ENCODE measurements around the gene ZNF230. TPM values are rescaled to one million over a fixed set of nuclear protein-coding genes. Genes with fewer than 3 reads are reported as not detected.
A peak's percentile ranks its signal among the peaks of the same experiment; 100 is the strongest.

Gene ZNF230
- total RNA-seq, result 7.2 TPM

GRCh38 chr19:44002566-44003460 lies at the start of gene ZNF230:
ZNF230 (plus strand) TSS chr19:44002957; CDS start chr19:44007079, 4,122 bp downstream.
- ATAC-seq (peak; percentile 100), DNase-seq (ENCODE audit: low spot score) (peak; percentile 93)
- intact Hi-C loops (cut with DNase I), result no loop called here

DNA sequence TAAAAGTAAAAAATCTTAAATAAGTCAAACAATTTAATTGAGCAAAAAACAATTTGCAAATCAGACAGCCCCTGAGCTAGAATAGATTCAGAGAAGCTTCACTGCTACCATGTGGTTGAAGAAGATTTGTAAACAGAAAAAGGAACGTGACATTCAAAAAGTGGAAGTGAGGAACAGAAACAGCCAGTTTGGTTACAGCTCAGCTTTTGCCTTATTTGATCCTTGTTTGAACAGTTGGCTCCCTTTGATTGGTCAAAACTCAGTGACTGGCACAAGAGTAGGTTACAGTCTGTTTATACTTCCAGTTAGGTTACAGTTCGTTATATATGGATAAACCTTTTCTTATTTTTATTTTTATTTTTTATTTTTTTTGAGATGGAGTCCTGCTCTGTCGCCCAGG lies 45.9 kb upstream of the ZNF230 start:
- intact Hi-C loops (cut with DNase I), result no loop called here
- DNase-seq (ENCODE audit: low spot score) (no peak), ATAC-seq (no peak)

GRCh38 chr19:43957891-43958290 lies 44.9 kb upstream of the ZNF230 start:
- DNase-seq (ENCODE audit: low spot score) (no peak), ATAC-seq (no peak)
- intact Hi-C loops (cut with DNase I), result no loop called here

DNA sequence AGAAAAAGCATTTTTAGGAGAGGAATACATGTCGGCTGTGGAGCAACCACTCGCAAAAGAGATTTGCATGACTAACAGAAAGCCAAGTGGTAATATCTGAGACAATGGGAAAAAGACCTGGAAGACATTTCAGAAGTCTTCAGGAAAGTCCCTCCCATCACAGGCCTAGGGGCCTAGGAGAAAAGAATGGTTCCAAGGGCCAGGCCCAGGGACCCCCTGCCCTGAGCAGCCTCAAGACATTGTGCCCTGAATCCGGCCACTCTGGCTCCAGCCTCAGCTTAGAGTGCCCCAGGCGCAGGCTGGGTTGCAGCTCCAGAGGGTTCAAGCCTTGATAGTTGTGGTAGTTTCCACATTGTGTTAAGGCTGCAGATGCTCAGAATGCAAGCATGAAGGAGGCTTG lies 42.3 kb upstream of the ZNF230 start:
- DNase-seq (ENCODE audit: low spot score) (no peak), ATAC-seq (no peak)
- intact Hi-C loops (cut with DNase I), result no loop called here

GRCh38 chr19:43966079-43966694 lies 36.6 kb upstream of the ZNF230 start:
- DNase-seq (ENCODE audit: low spot score), result no peak
- ATAC-seq, result no peak
- intact Hi-C loops (cut with DNase I), result no loop called here

- ATAC-seq, result no peak
These were observed 26.0 kb upstream of the ZNF230 start for GRCh38 chr19:43976732-43977131.

GRCh38 chr19:43983544-43983911 lies 19.2 kb upstream of the ZNF230 start:
- DNase-seq (ENCODE audit: low spot score) (no peak), ATAC-seq (no peak)
- intact Hi-C loops (cut with DNase I), result no loop called here

More at GRCh38 chr19:43976732-43977131, 26.0 kb upstream of the ZNF230 start:
- DNase-seq (ENCODE audit: low spot score), result no peak
- intact Hi-C loops (cut with DNase I), result no loop called here

GRCh38 chr19:43983912-43984686 lies 18.7 kb upstream of the ZNF230 start, which contains the start of gene ZNF155:
ZNF155 (plus strand) TSS chr19:43984188; CDS start chr19:43988544, 4,356 bp downstream.
- intact Hi-C loops (cut with DNase I), result no loop called here
- DNase-seq (ENCODE audit: low spot score), result peak; percentile 90
- ATAC-seq, result peak; percentile 100

GRCh38 chr19:43984687-43985000 lies 18.1 kb upstream of the ZNF230 start:
- intact Hi-C loops (cut with DNase I), result no loop called here
- ATAC-seq, result peak; percentile 51
- DNase-seq (ENCODE audit: low spot score), result no peak

- intact Hi-C loops (cut with DNase I), result no loop called here
- no peak for DNase-seq (ENCODE audit: low spot score)
- no peak for ATAC-seq
These were observed 5.0 kb upstream of the ZNF230 start for GRCh38 chr19:43997631-43998290.

DNA sequence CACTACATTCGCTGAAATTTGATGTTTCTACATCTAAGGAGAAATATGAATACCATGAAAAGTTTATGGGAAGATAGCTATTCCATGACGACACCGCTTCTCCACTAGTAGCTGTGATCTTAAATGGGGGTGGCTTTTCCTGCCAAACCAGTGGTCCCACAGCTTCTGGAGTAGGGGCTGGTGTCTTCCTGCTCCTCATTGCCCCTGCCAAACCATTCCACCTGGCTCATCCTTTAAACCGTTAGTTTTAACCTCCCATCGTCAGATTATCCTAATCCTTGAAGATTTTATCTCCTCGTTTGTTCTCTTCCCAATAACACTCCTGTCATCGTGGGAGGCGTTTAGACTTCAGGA lies 568 bp upstream of the ZNF230 start:
- intact Hi-C loops (cut with DNase I), result no loop called here
- DNase-seq (ENCODE audit: low spot score) (no peak), ATAC-seq (no peak)

- intact Hi-C loops (cut with DNase I), result no loop called here
- no peak for DNase-seq (ENCODE audit: low spot score)
- ATAC-seq, result peak; percentile 5
These were observed 778 bp downstream of the ZNF230 start for GRCh38 chr19:44003461-44004009.

- intact Hi-C loops (cut with DNase I), result no loop called here
- no peak for ATAC-seq
- no peak for DNase-seq (ENCODE audit: low spot score)
These were observed 3.2 kb downstream of the ZNF230 start for GRCh38 chr19:44005973-44006372.

- intact Hi-C loops (cut with DNase I), result no loop called here
- ATAC-seq, result no peak
- DNase-seq (ENCODE audit: low spot score), result no peak
These were observed 4.7 kb downstream of the ZNF230 start for GRCh38 chr19:44007473-44007872.

GRCh38 chr19:44010468-44010867 lies 7.7 kb downstream of the ZNF230 start:
- DNase-seq (ENCODE audit: low spot score) (no peak), ATAC-seq (no peak)
- intact Hi-C loops (cut with DNase I), result no loop called here

- intact Hi-C loops (cut with DNase I), result no loop called here
- DNase-seq (ENCODE audit: low spot score) (no peak), ATAC-seq (no peak)
These were observed 16.7 kb downstream of the ZNF230 start for GRCh38 chr19:44019498-44019897.

- ATAC-seq (no peak), DNase-seq (ENCODE audit: low spot score) (no peak)
- intact Hi-C loops (cut with DNase I), result no loop called here
These were observed 18.5 kb downstream of the ZNF230 start for GRCh38 chr19:44021221-44021620.

- no peak for DNase-seq (ENCODE audit: low spot score)
- intact Hi-C loops (cut with DNase I), result no loop called here
- peak; percentile 26 for ATAC-seq
These were observed 22.1 kb downstream of the ZNF230 start for GRCh38 chr19:44024900-44025216.

DNA sequence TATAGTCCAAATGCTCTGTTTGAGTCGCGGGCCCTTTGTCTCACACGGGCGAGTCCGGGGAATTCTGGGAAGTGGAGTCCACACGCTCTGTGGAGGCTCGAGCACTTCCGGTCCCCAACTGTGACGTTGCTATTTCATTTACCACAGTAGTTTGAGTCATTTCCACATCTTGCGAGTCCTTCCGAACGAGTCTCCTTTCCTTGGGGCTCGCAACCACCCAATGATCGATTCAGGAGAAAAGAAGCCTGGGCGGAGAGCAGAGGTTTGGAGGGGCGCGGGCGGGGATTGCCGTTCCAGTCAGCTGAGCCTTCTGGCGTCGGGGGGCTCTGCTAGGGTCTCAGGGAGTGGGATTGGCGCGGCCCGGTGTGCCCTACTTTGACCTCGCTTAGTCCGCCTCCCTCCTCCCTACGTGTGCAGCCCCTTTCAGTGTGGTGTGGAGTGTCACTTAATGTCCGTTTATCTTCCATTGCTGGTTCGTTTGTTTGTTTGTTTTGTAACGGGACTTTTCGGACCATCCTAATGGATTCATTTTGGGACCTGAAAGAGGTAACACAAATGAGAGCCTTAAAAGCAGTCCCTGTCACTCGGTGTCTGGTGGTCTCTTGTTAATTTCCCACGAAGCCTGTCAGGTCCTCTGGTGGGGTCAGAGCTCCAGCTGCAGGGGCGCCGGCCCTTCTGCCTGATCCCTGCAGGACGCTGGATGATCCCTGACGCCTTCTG lies 22.6 kb downstream of the ZNF230 start, which contains the start of gene ZNF222:
Gene ZNF222, plus strand, starts transcription at position 163 of the 720 bp plus-strand sequence. Its CDS starts 58 bp downstream, at position 221.
- peak; percentile 100 for ATAC-seq
- DNase-seq (ENCODE audit: low spot score), result peak; percentile 87
- intact Hi-C loops (cut with DNase I), result no loop called here

Data from sciatic nerve (tissue), 2 donors.